Heart right ventricle (tissue), 16 donors: ENCODE measurements around the gene STAG1. TPM values are rescaled to one million over a fixed set of nuclear protein-coding genes. Genes with fewer than 3 reads are reported as not detected.

ENCODE experiments used
- ATAC-seq, 8 donors: fragments of 200-7000 bp; cut with Tn5 transposase; one replicate each; pipeline ENCODE4 v1.9.1; 2020; ENCODE audit warnings: mild to moderate bottlenecking in 8 of 8, moderate library complexity in 8 of 8, moderate number of reproducible peaks in 1 of 8
- DNase-seq, 2 donors: peaks; one replicate each; pipeline ENCODE4 v3.0.0-alpha.2; 2020
- H3K27ac ChIP-seq, 10 donors: fragments of 200-600 bp; sonication (generic) in 2 of 10; one replicate each; pipeline versions ENCODE4 v1.5.0 to v1.8.0; 2020 to 2022; ENCODE audit warnings: mild to moderate bottlenecking in 3 of 10
- H3K27me3 ChIP-seq, 7 donors: fragments of 200-600 bp; one replicate each; pipeline ENCODE4 v1.8.0; 2021 to 2022; ENCODE audit warnings: mild to moderate bottlenecking in 2 of 7
- H3K36me3 ChIP-seq, 9 donors: fragments of 200-600 bp; sonication (generic) in 1 of 9; one replicate each; pipeline versions ENCODE4 v1.5.0 to v1.8.0; 2020 to 2022; ENCODE audit warnings: mild to moderate bottlenecking in 2 of 9
- H3K4me1 ChIP-seq, 9 donors: fragments of 200-600 bp; sonication (generic) in 1 of 9; one replicate each; pipeline versions ENCODE4 v1.5.0 to v1.8.0; 2020 to 2022; ENCODE audit warnings: mild to moderate bottlenecking in 4 of 9
- H3K4me3 ChIP-seq, 10 donors: fragments of 200-600 bp; sonication (generic) in 2 of 10; one replicate each; pipeline versions ENCODE4 v1.5.0 to v1.8.0; 2020 to 2022; ENCODE audit warnings: mild to moderate bottlenecking in 7 of 10, moderate library complexity in 2 of 10
- H3K9me3 ChIP-seq, 11 donors: fragments of 200-600 bp in 10 of 11; sonication (generic) in 2 of 11; one replicate each; pipeline versions ENCODE4 v1.5.0 to v1.8.0; 2013 to 2022; ENCODE audit warnings: mild to moderate bottlenecking in 2 of 11, control low read depth in 1 of 11, moderate library complexity in 1 of 11
- WGBS, 2 donors: extraction: QIAGEN DNeasy Blood & Tissue Kit; methylation state at CpG; one replicate each; pipeline ENCODE4 v1.1.7; 2013; ENCODE audit warnings: inconsistent platforms in 1 of 2; 5-methylcytosine and 5-hydroxymethylcytosine counted together
- intact Hi-C, 10 donors: fragments of 100-400 bp; cut with DNase I; formaldehyde crosslinking; loops; one replicate each; pipeline versions ENCODE4 v1.11.1 to v1.14.2; 2022
- polyA plus RNA-seq, 2 donors: library from polyadenylated mRNA; stranded (reverse); fragments of 200-250 nt; gene quantifications; one replicate each; pipeline ENCODE4 v1.2.3, GENCODE V29; 2013
- total RNA-seq, 10 donors: library from RNA; stranded (reverse); fragmentation: NEBNext Ultra II Directional in 3 of 10; extraction: Animal tissue kit (Norgen Biotek cat#: 25700) in 3 of 10; gene quantifications; one replicate each; pipeline versions ENCODE4 v1.2.1 to v1.2.4, GENCODE V29; 2021 to 2023
- TF ChIP-seq, protein P1 (sequence below), 9 donors: fragments of 200-600 bp; sonication (generic) in 2 of 9; IDR thresholded peaks; one replicate each; pipeline versions ENCODE4 v1.5.0 to v1.8.0; 2021 to 2022; ENCODE audit warnings: antibody characterized with exemption in 9 of 9, mild to moderate bottlenecking in 5 of 9, moderate library complexity in 1 of 9
- donor health status: Arrhythmogenic right ventricular cardiomyopathy.
- donor health status: ischemic (EF 13 %, LVEDD 7.1; RV severe dilation, severe dysfunction).
- donor health status: healthy with polysubstance abuse.
- donor health status: DM: no; HTN: yes; CAD: no.
- donor health status: DM: no; HTN: no; CAD: no.
- donor health status: ischemic (EF 25% LVEDD 6.9; RV normal size, moderate dysfunction).
- donor health status: ischemic (EF 25% LVEDD 5.7; RV mildly dilated, moderate dysfunction).
- donor health status: healthy.
- donor health status: DM: yes; HTN: yes; CAD: no.
- donor health status: Ischemic cardiomyopathy.
- donor health status: ischemic (EF 35%, LVEDD 5.7; RV mildly dilated, moderate dysfunction).
- donor health status: nonischemic (EF 11% LVEDD 7.7; RV severe dilation, severe dysfunction).
- donor health status: DM: yes; HTN: yes; CAD: no.
- donor health status: PGD.
- donor health status: ischemic (EF 29% LVEDD 5.4; RV normal size, mild dysfunction).
- donor health status: nonischemic (EF 23%, LVEDD 6.1; RV moderate dilation, normal function).

Gene STAG1
- total and polyA plus RNA-seq, 12 donors: 8.0 to 27.6 (median 19.6) TPM

DNA sequence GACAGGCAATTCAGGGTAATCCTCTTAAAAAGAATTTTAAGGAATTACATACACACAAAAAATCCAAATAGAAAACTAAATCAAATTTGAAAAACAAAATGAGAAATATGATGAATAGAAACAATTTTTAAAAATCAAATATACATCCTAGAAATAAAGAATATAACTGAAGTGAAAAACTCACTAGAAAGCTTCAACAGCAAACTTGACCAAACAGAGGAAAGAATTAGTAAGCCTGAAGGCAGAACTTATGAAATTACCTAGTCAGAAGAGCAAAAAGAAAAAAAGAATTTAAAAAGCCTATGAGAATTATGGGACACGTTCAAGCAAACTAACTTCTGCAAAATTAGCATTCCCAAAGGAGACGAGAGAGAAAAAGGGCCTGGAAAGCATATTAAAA is 296.0 kb downstream of the STAG1 start:
- Histone ChIP-seq H3K27ac (no peak overlapping the region), H3K9me3 (peaks cover 0 to 55% (median 27%) of the 10 kb centered on the region in 11 donors), H3K4me3 (no peak overlapping the region), H3K36me3 (peaks cover 0 to 79% (median 19%) of the 10 kb centered on the region in 9 donors), H3K27me3 (no peaks in the 10 kb centered on the region), H3K4me1 (no peaks in the 10 kb centered on the region)
- ATAC-seq (no peak), DNase-seq (no peak)
- TF ChIP-seq, protein P1, sequence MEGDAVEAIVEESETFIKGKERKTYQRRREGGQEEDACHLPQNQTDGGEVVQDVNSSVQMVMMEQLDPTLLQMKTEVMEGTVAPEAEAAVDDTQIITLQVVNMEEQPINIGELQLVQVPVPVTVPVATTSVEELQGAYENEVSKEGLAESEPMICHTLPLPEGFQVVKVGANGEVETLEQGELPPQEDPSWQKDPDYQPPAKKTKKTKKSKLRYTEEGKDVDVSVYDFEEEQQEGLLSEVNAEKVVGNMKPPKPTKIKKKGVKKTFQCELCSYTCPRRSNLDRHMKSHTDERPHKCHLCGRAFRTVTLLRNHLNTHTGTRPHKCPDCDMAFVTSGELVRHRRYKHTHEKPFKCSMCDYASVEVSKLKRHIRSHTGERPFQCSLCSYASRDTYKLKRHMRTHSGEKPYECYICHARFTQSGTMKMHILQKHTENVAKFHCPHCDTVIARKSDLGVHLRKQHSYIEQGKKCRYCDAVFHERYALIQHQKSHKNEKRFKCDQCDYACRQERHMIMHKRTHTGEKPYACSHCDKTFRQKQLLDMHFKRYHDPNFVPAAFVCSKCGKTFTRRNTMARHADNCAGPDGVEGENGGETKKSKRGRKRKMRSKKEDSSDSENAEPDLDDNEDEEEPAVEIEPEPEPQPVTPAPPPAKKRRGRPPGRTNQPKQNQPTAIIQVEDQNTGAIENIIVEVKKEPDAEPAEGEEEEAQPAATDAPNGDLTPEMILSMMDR (IDR thresholded peaks at IDR 0.05): no peak
- intact Hi-C loops: no loop called here
- 94 to 96% methylated on average over 2 of the region's 2 CpGs for WGBS, 2 donors

DNA sequence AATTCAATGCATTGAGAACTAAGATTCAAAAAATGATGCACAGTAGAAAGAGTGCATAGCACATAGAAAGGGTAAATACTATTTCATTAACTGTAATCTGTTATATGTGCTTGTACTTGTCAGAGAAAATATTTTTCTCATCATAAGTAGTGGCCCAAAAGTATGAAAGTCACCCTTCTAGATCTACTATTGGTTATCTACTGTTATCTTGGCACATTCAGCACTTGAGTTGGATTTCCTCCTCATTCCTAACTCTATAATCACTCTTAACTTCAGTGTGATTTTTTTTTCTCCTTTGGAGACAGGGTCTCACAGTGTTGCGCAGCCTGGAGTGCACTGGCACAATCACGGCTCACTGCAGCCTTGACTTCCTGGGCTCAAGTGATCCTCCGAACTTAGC is 307.6 kb downstream of the STAG1 start:
- ATAC-seq: no peak
- H3K9me3 ChIP-seq: no peaks in the 10 kb centered on the region
- WGBS, 2 donors: 98% methylated on average over 3 of the region's 3 CpGs
- no peak overlapping the region for H3K27ac ChIP-seq
- no peak overlapping the region for H3K4me3 ChIP-seq
- DNase-seq: no peak
- intact Hi-C loops: no loop called here
- peaks cover 0 to 58% (median 14%) of the 10 kb centered on the region in 9 donors for H3K36me3 ChIP-seq
- TF ChIP-seq, protein P1 (IDR thresholded peaks at IDR 0.05): no peak
- H3K4me1 ChIP-seq: no peaks in the 10 kb centered on the region
- H3K27me3 ChIP-seq: no peaks in the 10 kb centered on the region

DNA sequence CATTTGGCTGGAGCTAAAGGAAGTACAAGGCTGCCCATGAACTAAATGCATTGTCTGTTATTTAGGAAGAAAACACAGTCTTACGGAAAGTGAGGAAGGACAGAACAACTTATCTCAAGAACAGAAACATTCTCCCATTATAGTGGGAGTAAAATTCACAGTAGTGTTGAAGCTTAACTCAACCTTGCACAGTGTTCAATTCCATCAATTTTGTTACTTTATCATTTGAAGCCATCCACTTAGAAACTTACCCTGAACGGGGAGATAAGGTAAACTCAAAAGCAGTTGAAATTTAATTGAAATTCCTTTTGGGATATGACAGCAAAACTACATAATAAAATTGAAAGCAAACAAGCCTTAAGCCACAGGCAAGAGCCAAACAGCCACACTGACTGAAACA is 315.1 kb downstream of the STAG1 start:
- DNase-seq: no peak
- no peak overlapping the region for H3K4me3 ChIP-seq
- no peak for ATAC-seq
- intact Hi-C loops: no loop called here
- no peaks in the 10 kb centered on the region for H3K9me3 ChIP-seq
- no peak overlapping the region for H3K27ac ChIP-seq
- no peaks in the 10 kb centered on the region for H3K27me3 ChIP-seq
- peaks cover 0 to 38% (median 10%) of the 10 kb centered on the region in 9 donors for H3K36me3 ChIP-seq
- WGBS, 2 donors: 91 to 92% methylated on average over 2 of the region's 2 CpGs
- H3K4me1 ChIP-seq: no peaks in the 10 kb centered on the region
- TF ChIP-seq, protein P1 (IDR thresholded peaks at IDR 0.05): no peak

DNA sequence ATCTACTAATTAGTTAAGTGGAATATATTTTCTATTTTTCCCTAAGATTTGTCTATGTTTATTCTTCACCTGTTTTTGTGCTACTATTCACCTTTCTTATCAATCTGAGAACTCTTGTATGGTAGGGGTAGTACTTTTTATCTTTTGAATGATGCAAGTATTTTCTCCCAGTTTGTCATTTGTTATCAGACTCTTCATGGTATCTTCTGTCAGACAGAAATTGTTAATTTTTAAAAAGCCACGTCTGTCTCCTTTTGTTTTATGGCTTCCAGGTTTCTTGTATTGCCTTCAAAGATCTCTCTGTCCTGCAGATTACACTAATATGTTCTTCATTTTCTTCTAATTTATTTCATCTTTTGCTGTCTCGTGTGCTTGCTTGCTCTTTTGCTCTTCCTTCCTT is 317.7 kb downstream of the STAG1 start:
- H3K27me3 ChIP-seq: no peaks in the 10 kb centered on the region
- H3K36me3 ChIP-seq: peaks cover 0 to 29% (median 4%) of the 10 kb centered on the region in 9 donors
- no peak overlapping the region for H3K4me3 ChIP-seq
- ATAC-seq: no peak
- no peak overlapping the region for H3K27ac ChIP-seq
- DNase-seq: no peak
- H3K4me1 ChIP-seq: no peaks in the 10 kb centered on the region
- TF ChIP-seq, protein P1 (IDR thresholded peaks at IDR 0.05): no peak
- intact Hi-C loops: no loop called here
- WGBS, 2 donors: 82 to 87% methylated on average over 2 of the region's 2 CpGs
- no peaks in the 10 kb centered on the region for H3K9me3 ChIP-seq
